GM12891 (cell line): ENCODE measurements around the gene RTRAF.

ENCODE experiments used
- DNase-seq: peaks from one replicate; pipeline ENCODE4 v3.0.0; 2011; ENCODE audit warnings: low spot score; ENCODE audit not compliant: insufficient read length
- FAIRE-seq: peaks from 2 replicates; lab custom pipeline; 2011; peaks lifted over from hg19 to GRCh38; lab: Jason Lieb, UNC
- PAX5 ChIP-seq: IDR thresholded peaks from 2 replicates; pipeline ENCODE4 v1.6.1; 2011; ENCODE audit warnings: low read length, moderate library complexity, mild to moderate bottlenecking; ENCODE audit not compliant: insufficient read depth, severe bottlenecking
- POLR2A ChIP-seq: IDR thresholded peaks from 2 replicates; pipeline ENCODE4 v1.6.1; 2011; ENCODE audit warnings: low read depth, low read length, control low read depth
- POLR2AphosphoS5 ChIP-seq: IDR thresholded peaks from 2 replicates; pipeline ENCODE4 v1.6.1; 2011; ENCODE audit warnings: low read depth, low read length, control low read depth
- POU2F2 ChIP-seq: IDR thresholded peaks from 2 replicates; pipeline ENCODE4 v1.6.1; 2011; ENCODE audit warnings: low read depth, mild to moderate bottlenecking, control low read depth, low read length, moderate library complexity
- SPI1 ChIP-seq: IDR thresholded peaks from 2 replicates; pipeline ENCODE4 v1.6.1; 2011; ENCODE audit warnings: low read depth, low read length, control low read depth
- TAF1 ChIP-seq: IDR thresholded peaks from 2 replicates; pipeline ENCODE4 v1.6.1; 2011; ENCODE audit warnings: low read depth, low read length, control low read depth

The RTRAF gene

DNA sequence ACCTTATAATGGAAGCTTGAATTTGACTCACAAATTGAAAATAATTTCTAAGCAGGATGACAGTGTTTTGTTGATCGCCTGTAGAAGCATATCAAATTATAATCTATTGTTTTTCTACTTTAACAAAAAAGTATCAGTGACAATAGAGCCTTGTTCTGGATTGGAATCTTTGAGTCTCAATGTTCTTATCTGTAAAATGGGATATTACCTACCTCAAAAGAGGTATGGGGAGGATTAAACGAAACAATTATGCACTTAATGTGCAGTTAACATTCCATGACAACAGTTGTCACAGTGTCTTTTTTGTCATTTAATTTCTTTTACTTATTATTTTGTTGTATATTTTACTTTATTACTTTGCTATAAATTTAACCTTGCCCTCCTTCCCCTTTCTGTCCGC, 1.1 kb downstream of the RTRAF start:
- TF ChIP-seq POLR2AphosphoS5 (no peak), POU2F2 (no peak), SPI1 (no peak), PAX5 (no peak), TAF1 (no peak)
- no peak for FAIRE-seq
- DNase-seq, result no peak

DNA sequence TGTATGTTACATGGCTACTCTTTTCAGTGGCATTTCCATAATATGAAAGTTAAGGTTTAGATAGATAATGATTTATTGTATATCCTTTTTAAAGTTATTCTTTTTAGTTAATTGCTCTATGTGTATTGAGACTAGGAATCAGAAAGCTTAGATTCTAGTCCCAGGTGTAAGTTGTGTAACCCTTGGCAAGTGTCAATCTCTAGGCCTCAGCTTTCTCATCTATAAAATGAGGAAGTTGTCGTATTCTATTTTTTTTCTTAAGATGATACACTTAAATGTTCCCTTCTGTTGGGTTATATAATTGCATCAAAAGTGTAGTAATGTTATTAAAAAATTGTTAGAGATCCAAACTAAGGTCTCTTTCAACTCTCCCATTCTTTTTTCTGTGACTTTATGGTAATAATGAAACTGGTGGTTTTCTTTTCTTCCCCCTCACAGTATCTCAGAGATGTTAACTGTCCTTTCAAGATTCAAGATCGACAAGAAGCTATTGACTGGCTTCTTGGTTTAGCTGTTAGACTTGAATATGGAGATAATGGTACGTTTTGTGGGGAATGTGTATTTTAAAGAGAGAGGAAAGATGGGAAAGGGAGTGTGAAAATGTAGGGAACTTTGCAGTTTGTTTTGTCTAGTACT, 4.1 kb downstream of the RTRAF start:
- DNase-seq (no peak), FAIRE-seq (peak; percentile 23)
- TF ChIP-seq TAF1 (no peak), SPI1 (no peak), POU2F2 (no peak), POLR2A (no peak), PAX5 (no peak), POLR2AphosphoS5 (no peak)

DNA sequence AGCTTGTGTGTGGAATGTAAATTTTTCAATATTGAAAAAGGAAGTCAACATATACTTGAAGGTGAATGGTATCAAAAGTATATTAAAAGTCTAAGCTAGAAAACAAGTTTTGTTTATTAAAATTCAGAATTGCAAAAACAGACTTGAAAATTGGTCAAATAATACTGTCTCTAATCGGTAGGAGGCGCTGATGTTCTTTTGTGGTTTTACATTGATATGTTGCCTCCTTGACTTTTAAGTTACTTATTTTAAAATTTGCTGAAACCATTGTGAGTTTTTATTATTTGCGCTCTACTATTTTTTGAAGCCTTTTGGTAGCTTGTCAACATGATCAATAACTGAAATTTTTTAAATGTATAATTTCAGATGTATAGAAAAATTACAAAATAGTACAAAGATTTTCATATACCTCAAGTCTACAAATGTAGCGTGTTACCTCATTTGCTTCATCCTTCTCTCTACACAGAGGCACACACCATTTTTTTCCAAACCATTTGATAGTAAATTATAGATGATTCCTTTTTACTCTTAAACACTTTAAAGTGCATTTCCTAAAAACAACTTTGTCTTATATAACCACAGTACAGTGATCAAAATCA, 6.9 kb downstream of the RTRAF start:
- DNase-seq, result no peak
- FAIRE-seq, result no peak
- TF ChIP-seq POLR2A (no peak), TAF1 (no peak), PAX5 (no peak)

DNA sequence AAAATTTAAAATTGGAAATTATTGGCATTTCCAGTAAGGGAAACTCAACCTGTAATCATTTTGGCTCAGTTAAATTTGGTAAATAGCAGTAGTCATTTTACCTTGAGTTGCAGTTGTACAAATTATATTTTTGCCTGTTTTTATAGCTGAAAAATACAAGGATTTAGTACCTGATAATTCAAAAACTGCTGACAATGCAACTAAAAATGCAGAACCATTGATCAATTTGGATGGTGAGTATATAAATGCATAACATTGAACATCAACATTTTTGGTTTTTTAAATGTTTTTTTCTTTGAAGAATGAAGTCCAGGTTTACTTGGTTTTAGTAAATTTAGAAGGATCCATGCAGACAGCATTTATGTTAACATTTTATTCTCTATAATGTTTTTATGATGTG, 9.0 kb downstream of the RTRAF start:
- FAIRE-seq (no peak), DNase-seq (no peak)
- TF ChIP-seq POLR2AphosphoS5, result no peak
- no peak for TF ChIP-seq POU2F2
- TF ChIP-seq POLR2A, result no peak
- TF ChIP-seq PAX5, result no peak
- no peak for TF ChIP-seq SPI1
- no peak for TF ChIP-seq TAF1

DNA sequence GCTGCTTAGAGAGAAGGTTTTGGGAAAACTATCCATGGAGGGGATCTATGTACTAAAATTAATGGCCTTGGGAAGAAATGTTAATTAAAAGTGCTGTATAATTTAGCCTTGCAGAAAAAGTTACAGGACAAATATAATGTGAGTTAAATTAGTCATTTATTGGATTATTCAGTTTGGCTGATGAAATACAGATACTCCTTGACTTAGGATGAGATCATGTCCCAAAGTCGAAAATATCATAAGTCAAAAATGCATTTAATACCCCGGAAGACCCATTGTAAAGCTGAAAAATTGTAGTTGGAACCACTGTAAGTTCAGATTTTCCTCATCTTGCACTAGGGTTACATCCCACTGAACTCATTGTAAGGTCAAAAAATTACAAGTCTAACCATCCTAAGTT, 9.7 kb downstream of the RTRAF start:
- TF ChIP-seq POU2F2, result no peak
- no peak for TF ChIP-seq PAX5
- no peak for TF ChIP-seq POLR2A
- no peak for TF ChIP-seq POLR2AphosphoS5
- no peak for TF ChIP-seq TAF1
- TF ChIP-seq SPI1, result no peak
- DNase-seq, result no peak
- no peak for FAIRE-seq

DNA sequence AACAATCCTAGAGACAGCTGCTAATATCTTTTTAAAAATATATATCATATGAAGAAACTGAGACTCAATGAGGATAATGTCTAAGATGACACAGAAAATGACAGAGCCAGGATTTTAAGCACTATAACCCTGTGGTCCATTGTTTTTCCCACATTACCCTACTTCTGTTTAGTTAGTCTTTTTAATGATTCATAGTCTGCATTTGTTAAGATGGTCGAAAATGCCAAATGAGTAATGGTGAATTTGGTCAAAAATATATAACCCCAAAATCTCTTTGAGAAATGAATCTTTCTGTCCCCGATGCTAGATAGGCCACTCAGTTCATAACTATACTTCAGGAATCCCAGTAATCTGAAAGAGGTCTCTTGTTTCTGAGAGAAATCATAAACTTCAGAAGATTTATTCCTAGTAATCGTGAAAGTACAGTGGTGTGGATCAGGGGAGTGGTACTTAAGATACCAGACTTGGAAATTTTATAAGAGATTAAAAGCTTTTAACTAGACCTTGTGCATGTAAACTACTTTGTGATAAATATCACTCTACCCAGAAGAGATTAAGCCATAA, 10.8 kb downstream of the RTRAF start:
- DNase-seq, result no peak
- TF ChIP-seq PAX5 (no peak), TAF1 (no peak), POLR2A (no peak), POLR2AphosphoS5 (no peak), SPI1 (no peak), POU2F2 (no peak)
- no peak for FAIRE-seq

DNA sequence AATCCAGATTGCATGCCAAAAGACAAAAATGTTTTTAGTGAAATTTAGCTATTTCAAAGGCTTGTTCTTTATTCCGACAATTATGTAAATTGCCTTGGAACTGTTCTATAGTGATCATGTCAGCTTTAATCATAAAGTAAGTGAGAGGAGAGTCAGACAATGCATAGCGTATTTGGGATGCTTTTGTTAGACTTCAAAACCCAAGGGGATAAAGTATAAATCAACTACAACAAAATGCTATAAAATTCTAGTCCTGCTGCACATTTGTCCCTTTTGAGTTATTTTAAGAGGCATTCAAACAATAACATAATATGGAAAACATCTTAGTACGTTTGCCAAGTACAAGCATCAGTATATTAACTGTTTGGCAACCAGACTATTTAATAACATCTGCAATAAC, 11.3 kb downstream of the RTRAF start:
- no peak for DNase-seq
- no peak for TF ChIP-seq POU2F2
- no peak for TF ChIP-seq POLR2AphosphoS5
- no peak for TF ChIP-seq POLR2A
- TF ChIP-seq SPI1, result no peak
- no peak for TF ChIP-seq PAX5
- TF ChIP-seq TAF1, result no peak
- FAIRE-seq, result no peak

DNA sequence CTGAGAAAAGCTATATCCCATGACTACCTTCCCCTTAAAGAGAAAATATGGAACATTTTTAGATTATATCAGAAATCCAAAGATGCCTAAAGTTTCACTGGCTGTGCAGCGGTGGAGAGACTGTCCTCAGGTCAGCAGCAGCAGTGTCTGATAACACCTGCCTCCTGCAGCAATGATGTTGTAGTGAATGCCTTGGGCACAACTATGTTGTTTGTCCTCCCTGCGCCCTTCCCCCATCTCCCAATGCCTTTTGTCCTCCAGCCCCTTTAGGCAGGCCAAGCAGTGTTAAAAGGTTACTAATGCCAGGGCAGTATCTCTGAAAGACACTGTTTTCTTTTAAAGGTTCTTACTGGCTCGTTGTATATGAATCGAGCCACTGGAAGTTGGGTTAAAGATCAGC, 13.2 kb downstream of the RTRAF start:
- no peak for TF ChIP-seq TAF1
- FAIRE-seq (no peak), DNase-seq (no peak)

DNA sequence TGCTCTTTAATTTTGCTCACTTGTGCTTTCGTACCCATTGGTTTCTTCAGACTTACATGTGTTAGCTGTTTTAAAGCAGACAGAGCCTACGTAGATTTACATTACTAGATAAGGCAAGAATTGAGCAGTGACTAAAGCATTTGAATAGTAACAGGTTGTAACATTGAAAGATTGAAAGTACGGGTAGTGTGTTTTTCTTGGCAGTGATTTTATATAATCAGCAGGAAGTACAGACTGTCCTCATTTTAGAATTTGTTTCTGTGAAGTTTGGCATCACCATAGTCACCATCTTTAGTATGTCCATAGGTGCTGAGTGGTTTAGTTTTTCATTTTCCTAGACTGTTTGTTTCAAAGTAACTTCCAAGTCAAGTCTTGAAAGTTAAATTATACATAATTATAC, 14.0 kb downstream of the RTRAF start:
- TF ChIP-seq POLR2AphosphoS5 (no peak), SPI1 (no peak), PAX5 (no peak), POLR2A (no peak), TAF1 (no peak), POU2F2 (no peak)
- FAIRE-seq (peak; percentile 35), DNase-seq (no peak)

DNA sequence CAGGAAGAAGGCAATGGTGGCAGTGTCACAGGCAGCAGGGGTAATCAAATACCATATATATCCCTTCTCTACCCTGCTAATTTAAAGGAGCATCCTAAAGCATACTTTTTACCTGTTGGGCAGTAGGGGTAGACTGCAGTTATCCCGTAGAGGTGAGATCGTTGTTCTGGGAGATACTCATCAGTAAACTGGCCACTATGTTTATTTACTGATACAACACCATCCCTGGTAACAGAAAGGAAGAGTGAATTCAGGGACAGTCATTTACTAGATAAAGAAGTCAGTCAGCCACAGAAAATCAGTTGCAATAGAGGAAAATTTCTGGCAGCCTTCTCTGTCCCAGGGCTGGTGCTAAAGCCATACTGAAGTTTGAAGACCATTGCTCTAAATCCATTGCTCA, 16.3 kb downstream of the RTRAF start:
- no peak for TF ChIP-seq POLR2A
- FAIRE-seq, result no peak
- no peak for DNase-seq
